NCI-H2171 treated with DMSO at 0.1 percent for 48 hours (cell line): ENCODE results near the gene PTMA.
"Not testable (repeated sequence)": the region's sequence is repeated elsewhere in the genome, so short reads cannot be mapped to it uniquely, and the experiment has no call there.

Experiments used
- DNase-seq: peaks from one replicate; lab custom pipeline; 2025; lab: John Stamatoyannopoulos, UW

The PTMA gene

DNA sequence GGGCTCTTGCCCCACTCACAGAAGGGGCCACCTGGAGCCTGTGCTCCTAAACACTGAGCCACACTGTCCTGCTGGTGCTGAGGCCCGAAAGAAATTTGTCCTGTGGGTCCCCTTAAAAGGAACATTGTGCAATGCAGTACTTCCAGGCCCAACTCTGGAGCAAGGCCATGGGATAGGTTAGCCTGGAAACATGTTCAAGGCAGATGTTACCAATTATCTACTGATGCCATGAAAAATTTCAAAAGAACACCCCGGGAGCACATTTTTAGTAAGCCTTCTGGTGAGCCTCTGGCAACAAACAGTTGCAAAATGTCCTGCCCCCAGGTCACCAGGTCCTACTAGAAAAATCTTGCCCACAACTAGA, 12.3 kb upstream of the PTMA start:
- DNase-seq: no peak

GRCh38 chr2:231699006-231699405, 9.3 kb upstream of the PTMA start:
- DNase-seq: no peak

- DNase-seq: peak; percentile 88
Measured at GRCh38 chr2:231701456-231702373, 6.6 kb upstream of the PTMA start.

DNA sequence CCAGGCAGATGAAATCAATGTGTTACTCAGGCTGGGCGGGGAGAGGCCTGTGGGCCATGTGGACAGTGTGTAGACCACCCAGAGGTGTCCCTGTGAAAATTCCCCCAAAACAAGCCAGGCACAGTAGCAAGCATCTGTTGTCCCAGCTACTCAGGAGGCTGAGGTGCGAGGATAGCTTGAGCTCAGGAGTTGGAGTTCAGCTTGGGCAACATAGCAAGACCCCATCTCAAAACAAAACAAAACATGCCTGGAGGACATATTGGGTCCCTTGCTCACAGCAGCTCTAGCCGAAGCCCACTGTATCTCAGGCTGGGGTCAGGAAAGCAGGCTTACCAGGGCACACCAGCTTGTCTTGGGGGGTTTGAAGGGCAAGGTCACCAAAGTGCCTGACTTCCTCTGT, 4.3 kb upstream of the PTMA start:
- DNase-seq: no peak

- DNase-seq: peak; percentile 91
Measured at GRCh38 chr2:231706731-231707624, 1.3 kb upstream of the PTMA start.

DNA sequence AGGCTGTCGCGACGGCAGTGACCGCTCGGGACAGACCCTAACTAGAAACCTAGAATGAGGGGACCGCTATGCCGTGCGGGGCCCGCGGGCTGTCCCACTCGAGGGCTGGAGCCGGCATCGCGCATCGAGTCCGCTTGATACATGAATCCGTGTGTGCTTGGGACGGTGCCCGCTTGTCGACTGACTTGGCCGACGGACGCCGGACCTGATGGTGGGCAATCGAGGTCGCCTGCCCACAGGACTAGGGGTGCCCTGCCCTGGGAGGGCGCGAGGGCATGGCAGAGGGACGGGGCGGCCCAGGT, 749 bp upstream of the PTMA start:
- no peak for DNase-seq

DNA sequence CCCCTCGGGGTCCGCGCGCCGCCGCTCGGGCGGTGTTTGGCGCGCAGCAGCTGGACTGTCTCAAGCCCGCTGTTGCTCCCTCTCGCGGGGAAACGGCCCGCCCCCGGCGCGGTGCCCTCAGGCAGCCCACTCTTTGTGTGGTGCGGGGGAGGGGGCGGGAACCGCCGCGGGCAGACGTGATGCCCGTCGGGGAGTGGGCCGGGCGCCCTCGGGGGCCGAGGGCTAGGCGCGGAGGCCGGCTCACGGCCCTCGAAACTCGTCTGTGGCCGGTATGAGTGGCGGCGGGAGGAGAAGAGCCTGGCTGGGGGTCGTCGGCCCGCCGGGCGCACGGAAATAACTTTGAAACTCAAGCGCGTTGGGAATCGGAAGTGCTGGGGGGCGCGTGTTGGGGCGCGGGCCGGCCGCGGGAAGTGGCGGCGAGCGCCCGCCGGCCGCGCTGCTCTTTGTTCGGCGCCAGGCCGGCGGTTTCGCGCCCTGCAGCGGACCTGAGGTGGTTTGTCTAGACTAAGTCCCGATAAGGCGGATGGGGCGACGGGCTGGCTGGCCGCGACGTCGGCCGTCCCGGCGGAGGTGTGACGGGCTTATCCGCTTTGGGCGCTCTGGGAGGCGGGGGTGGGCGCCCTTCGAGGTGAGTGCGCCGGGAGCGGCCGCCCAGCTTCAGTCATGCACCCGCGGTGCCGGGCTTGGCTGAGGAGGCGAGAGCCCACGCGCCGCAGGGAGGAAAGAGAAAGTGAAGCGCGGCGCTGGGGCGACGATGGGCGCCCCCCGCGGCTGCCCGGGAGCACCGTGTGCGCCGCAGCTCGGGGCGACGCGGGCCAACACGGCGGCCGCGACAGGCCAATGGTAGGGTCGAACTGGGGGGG, 679 bp downstream of the PTMA start:
- no peak for DNase-seq

GRCh38 chr2:231709636-231709980, 1.3 kb downstream of the PTMA start:
- no peak for DNase-seq

GRCh38 chr2:231709981-231710798, 1.9 kb downstream of the PTMA start:
- no peak for DNase-seq

DNA sequence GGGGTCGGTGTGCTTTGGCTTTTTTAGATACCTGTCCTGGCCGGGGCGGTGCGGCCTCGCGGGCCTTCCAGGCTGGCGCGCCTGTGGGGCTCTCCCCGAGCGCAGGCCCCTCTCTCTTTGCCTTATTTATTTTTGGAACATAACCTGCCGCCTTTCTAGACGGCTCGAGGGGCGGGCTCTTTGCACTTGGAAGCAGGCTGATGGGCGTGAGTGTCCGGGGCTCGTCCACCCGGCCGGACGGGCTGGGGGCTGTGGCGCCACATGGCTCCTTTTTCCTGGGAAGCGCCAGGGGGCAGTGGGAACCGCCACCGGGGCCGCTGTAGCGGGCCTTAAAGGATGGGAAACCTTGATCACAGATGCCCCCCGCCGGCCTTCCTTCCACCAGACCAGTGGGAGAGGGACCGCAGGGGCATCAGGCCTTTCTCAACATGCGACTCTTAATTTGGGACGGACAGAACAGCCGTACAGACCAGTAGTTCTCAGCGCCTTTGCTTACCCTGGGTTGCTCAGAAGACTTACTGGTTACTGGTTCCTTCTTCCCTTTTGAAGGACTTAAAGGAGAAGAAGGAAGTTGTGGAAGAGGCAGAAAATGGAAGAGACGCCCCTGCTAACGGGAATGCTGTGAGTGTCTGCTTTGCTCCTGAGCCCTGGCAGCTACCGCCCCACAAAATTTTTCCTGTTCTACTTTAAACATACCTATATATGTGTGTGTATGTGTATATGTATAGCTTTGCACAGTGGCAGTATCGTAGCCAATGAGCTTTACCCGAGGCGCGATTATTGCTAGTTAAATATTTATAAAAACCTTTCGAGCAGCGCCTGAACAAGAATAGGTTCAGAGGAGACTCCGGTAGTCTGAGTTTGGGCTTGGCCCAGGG, 2.7 kb downstream of the PTMA start:
- DNase-seq: no peak

- no peak for DNase-seq
Measured at GRCh38 chr2:231711677-231712450, 3.5 kb downstream of the PTMA start.

- not testable (repeated sequence) for DNase-seq
Measured at GRCh38 chr2:231712451-231713021, 4.2 kb downstream of the PTMA start.

DNA sequence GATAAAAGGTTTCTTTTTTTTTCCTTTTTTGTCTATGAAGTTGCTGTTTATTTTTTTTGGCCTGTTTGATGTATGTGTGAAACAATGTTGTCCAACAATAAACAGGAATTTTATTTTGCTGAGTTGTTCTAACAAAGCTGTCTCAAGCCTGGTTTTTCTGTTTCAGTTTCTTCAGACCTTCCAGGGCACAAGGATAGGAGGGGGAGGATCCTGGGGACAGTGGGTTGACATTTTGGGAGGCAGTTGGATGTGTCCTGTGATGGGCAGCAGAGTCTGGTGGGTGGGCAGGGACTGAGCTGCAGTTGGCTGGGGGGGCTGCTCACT, 5.0 kb downstream of the PTMA start:
- DNase-seq: not testable (repeated sequence)

DNA sequence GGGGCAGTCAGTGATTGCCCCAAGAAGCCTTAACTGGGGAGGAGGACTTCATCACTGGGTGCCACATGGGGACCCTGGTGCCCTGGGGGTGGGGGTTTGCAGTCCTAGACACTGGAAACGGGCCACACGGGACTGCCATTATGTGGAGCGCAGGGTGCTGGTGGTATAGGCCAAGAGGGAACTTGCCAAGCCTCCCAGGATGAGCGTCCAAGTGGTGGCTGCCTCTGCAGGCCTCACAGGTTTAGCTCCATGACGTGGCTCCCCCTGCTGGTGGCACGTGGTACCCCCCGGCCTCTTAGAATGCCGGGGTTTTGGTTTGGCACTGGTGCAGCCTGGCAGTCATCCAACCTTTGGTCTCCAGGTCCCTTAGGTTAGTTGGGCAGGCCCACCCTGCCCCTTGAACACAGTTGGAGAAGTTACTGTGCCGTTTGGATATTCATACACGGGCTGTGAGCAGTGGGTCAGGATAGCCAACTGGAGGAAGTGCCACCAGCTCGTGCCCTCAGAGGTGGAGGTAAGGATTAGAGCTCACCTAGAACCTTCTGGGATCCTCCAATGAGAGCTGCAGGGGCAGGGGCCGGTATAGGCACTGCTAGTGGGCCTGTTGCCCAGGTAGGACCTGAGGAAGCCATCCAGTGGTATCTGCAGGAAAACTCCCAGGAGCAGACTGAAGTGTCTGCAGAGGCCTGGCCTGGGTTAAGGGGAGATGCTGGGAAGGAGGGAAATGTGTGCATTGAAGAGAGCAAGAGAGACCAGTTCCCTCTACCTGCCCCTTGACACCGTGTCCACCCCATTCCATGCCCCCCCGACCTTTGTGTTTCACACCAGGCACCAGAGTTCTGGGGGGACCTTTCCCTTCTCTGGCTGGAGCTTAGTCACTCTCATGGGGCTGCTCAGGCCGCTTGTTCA, 5.7 kb downstream of the PTMA start:
- DNase-seq: peak; percentile 70

DNA sequence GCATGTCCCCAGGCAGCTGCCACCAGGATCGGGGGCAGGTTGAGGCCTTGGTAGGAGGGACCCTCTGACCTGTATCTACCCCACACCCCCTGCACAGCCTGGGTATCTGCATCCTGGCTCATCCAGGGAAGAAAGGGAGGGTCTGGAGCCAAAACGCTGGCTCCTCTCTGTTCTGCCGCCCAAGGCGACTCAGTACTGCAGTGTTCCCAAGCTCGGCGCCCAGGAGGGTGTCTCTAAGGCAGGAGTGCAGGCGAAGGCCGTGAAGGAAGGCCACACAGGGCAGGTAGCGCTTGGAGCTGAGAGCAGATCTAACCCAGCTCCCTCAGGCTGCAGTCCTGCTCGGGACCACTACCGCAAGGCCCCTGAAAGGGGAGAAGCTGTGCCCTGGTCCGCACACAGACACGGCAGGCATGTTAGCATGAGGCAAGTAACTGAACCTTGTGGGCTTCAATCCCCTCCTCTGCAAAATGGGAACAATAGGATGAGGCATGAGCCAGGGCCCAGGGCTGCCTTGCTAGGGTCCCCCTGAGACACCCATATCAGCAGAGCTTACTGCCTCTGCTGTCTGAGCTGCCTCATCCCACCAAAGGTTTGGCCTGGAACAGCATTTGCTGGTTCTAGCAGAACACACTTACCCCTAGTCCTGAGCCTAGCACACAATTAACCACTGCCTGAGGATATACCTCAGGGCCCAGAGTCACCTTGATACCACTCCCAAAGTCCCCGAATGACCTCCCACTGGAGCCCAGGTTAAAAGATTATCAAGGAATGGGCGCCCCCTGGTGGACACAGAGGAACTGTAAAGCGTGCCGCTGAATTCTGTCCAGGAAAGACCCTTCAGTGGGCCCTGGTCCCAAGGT, 6.5 kb downstream of the PTMA start:
- peak; percentile 68 for DNase-seq

DNA sequence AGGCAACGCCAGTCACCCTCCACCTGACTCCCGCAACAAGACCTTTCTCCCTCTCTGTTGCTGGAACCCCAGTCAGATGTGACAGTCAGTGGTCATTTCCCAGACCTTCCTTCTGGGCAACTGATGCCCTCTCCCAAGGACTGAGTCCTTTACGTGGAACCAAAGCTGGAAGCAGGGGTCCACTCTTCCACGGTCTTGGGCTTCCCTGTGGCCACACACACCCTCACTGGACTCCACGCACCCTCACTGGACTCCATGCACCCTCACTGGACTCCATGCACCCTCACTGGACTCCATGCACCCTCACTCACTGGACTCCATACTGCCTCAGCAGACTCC, 7.1 kb downstream of the PTMA start:
- DNase-seq: no peak

DNA sequence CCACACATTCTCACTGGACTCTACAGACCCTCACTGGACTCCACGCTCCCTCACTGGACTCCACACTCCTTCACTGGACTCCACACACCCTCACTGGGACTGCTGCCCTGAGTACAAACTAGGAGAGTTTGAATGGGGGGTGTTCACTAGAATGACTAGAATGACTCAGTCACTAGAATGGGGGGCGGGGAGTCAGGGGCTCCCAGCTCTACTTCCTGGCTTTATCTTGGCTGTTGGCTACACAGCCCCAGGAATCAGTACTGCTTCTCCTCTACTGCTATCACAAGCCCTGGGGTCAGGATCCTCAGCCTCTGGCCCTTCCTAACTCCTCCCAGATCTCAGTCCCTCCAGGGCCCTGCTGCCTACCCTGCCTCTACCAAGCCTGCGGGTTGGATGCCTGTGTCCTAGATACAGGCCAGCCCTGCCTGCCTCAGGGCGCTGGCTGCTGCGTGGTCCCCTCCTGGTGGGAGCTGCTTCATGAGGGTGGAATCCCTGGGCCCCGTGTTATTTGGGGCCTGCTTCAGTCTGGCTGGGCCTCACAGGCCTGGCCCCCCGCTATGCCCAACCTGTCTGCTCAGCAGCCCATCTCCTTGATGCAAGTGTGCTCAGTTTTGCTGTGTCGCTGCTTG, 7.8 kb downstream of the PTMA start:
- DNase-seq: no peak
